ENCODE measurements around the gene CDC26.

Gene CDC26

DNA sequence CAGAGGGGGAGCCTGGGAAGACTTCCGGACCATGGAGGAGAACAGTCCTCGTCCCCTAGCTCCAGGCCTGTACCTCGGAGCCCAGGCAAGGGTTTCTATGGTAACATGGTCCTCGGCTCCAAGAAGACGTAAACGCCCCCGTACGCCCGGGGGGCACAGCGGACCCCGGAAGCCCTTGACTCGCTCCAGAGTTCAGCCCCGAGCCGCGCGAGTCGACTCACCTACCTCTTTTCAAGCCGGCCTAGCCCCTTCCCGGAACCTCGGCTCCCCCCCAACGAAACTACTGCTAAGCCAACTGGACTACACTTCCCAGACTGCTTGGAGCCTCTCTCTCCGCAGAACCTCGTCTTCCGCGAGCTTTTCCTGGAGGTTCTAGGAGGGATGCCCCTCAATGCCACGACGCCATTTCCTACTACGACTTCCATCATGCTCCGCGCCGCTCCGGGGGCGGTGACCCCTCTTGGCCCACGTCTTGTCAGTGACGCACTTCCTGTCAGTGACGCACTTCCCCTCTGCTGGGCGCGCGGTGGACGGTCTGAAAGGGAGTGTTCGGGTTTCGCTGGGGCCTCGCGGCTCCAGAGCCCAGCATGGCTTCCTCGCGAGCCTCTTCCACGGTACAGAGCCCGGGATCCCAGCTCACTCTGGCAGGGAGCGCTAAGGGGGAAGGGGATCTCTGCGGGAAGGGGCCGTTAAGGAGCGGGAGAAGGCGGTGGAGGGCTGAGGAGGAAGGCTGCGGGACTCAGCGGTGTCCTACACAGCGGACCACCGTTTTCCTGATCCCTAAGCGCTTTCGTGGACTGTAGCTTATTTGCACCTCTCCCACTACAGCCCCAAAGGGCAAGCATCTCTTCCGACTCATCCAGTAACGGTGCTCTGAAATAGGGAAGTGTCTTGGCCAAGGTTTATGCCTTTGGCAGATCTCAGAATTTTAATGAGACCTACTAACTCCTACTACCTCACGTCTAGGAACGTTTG, at the start of gene CDC26, which contains the start of gene PRPF4:
TSS of gene CDC26 (minus strand) at position 416 of the 975 bp plus-strand sequence. CDS start 3,065 bp downstream, outside the sequence.
TSS of gene PRPF4 (plus strand) at position 502 of the 975 bp plus-strand sequence. CDS start at position 588, 86 bp downstream.
- in situ Hi-C loops (cut with MboI; ENCODE audit: low sequenced_read_pairs): no loop called here

DNA sequence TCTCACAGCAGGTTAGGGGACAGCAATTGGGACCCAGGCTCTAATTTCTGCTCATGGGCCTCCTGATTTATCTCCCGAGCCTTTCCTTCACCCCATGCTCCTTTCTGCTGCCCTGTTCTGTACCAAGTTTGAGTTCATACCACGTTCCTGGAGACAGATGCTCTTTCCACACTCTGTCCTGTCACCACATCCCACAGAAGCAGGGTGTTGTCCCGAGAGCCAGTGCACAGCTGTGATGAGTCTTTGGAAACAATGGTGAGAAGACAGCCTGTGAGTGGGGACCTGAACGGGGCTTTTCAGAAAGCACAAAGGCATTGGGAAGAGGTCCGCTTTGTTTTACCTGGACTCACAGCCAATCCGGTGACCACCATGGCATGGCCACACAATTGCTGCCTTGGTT, 47.3 kb upstream of the CDC26 start:
- in situ Hi-C loops (cut with MboI; ENCODE audit: low sequenced_read_pairs): no loop called here

DNA sequence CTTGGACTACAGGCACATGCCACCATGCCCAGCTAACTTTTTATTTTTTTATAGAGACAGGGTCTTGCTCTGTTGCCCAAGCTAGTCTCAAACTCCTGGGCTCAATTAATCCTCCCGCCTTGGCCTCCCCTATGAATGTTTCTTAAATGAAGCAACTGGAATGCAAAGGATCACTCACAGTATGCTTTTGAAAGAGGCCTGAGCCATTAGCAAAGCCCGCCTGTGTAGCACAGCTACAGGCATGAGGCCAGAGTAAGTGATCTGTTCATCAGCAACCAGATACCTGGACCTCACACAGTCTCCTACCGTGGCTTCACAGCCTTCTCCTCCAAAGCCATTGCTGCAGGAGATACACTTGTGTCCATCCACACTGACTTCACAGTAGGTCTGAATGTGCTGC, 44.7 kb upstream of the CDC26 start:
- in situ Hi-C loops (cut with MboI; ENCODE audit: low sequenced_read_pairs): no loop called here

DNA sequence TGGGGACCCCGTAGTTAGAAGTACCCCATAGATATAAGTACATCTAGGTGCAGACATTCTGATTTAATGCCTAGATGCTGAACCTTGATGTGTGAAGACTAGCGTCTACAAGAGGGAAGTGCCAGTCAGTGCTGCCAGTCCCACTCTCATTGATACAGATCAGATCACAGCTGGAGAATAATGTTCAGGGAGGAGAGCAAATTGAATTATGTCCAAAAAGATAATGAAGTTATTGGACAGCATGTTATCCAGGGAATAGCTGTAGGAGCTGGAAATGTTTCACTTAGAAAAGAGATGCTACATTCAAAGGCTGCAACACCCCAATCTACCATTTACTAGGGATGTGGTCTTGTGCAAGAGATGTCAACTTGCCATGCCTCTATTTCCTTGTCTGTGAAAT, 43.7 kb upstream of the CDC26 start:
- in situ Hi-C loops (cut with MboI; ENCODE audit: low sequenced_read_pairs): no loop called here

DNA sequence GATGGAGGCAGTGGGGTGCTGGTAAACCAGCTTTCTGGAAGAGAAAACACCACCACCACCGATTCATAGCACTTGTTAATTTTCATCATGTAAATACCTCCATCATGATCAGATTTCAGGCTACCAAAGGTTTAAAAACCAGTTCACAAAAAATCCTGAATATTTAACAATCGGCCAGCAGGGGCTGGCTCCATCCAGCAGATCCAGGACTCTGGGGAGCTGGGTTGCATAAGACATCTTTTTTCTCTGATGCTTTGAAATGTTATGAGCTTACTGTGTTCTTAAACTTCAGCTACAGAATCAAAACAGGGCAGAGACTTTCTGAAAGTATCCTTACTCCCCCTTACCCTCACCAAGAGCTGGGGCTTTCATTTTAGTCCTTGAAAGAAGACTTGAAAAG, 42.4 kb upstream of the CDC26 start:
- in situ Hi-C loops (cut with MboI; ENCODE audit: low sequenced_read_pairs): no loop called here

DNA sequence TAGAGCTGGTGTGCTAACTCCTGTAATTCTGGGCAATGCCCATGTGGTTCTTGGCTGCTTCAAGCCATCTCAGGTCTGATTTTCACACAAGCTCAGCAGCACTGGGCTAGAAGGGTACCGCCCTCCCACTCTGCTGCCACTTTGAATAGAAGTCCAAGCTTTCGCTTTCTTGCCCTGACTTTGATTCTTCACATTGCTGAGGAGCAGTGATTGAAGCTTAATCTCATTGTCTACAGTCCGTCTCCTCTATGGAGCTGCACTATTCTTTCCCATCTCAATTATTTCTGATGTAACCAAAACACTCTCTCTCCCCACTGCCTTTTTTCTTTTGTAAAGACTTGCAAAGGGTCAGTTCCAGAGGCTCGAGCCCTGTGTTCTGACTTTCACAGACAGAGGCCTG, 40.7 kb upstream of the CDC26 start:
- in situ Hi-C loops (cut with MboI; ENCODE audit: low sequenced_read_pairs): no loop called here

DNA sequence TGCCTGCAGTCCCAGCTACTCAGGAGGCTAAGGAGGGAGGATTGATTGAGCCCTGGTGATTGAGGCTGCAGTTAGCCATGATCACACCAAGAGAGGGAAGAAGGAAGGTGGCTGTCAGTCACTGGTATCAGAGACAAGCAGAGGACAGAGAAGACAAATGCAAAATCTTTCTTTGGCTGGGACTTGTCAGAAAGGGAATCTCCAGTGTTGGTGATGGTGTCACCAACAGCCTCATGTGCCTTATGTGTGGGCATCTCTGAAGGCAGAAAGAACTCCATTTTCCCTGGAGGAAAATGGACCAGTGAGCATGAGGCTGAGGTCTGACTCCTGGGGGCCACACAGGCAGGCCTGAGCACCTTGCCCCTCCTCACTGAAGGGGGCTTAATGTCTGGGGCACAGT, 39.9 kb upstream of the CDC26 start:
- in situ Hi-C loops (cut with MboI; ENCODE audit: low sequenced_read_pairs): no loop called here

DNA sequence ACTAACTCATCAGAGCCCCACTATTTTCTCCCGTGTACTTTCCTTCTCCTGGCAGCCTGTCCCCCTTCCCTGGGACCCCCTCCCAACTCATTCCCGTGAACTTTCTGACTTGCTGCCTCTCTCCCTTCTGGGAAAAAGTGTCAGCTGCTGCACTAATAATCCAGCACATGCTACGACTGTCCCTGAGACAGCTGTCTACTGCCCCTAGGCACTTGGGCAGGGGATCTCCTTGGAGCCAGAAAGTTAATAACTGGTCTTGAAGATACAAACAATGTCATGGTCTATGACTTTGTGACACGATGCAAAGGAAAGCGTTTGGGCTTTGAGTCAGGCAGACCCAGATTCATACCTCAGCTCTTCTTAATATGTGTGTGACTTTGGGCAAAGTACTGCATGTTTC, 37.9 kb upstream of the CDC26 start:
- in situ Hi-C loops (cut with MboI; ENCODE audit: low sequenced_read_pairs): no loop called here

DNA sequence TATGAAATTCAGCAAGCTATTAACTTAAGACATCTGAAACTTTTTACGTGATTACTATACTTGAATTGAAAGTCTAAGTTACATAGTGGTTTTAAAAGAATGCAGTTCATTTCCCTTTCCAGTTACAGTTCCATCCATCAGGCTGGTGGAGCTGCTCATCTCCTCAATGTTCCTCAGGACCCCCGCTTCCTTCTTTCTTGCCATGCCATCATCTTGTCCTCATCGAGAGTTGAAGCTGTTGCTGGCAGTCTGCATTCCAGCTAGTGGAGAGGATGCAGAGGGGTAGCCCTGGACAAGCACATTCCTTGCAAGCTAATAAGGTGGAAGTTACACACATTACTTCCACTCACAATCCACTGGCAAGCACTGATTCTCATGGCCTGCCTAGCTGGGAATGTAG, 36.6 kb upstream of the CDC26 start:
- in situ Hi-C loops (cut with MboI; ENCODE audit: low sequenced_read_pairs): no loop called here

DNA sequence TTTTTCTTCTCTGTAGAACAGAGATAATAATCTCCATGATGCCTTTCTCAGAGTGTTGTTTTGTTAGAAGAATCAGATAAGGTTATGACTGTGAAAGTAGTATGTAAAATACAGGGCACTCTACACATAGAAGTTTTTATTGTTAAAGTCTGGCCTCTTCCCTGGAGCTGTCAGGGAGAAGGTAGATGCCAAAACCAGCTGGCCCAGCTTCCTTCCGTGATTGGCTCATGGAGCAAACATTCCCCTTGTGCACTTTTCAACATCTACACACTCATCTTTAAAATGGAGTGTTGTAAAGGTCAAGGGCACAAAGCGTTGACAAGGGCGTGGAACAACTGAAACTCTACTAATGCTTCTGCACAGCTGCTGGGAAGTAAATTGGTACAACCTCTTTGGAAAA, 35.2 kb upstream of the CDC26 start:
- in situ Hi-C loops (cut with MboI; ENCODE audit: low sequenced_read_pairs): no loop called here

DNA sequence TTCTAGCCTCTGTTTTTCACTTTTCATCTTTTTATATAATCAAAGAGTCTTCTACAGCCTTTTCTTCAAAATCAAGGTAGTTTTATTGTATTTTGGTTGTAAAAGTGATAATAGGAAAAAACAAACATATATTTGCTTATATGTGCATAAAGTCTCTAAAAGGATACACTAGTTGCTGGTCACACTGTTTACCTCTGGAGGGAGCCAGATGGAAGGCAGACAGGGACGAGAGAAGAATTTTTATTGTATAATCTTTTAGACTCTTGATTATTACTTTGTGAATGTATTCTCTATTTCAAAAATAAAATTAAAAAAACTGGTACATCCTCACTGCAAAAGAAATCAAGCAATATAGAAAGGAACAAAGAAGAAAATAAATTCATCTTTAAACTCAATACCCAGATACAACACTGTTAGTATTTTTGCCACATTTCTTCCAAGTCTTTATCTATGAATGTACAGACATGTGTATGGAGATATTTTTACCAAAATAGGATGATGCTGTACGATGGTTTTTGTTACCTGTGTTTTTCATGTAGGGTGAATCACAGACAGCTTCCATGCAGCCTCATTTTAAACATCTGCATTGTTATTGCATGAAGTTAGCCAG, 33.9 kb upstream of the CDC26 start:
- in situ Hi-C loops (cut with MboI; ENCODE audit: low sequenced_read_pairs): no loop called here

DNA sequence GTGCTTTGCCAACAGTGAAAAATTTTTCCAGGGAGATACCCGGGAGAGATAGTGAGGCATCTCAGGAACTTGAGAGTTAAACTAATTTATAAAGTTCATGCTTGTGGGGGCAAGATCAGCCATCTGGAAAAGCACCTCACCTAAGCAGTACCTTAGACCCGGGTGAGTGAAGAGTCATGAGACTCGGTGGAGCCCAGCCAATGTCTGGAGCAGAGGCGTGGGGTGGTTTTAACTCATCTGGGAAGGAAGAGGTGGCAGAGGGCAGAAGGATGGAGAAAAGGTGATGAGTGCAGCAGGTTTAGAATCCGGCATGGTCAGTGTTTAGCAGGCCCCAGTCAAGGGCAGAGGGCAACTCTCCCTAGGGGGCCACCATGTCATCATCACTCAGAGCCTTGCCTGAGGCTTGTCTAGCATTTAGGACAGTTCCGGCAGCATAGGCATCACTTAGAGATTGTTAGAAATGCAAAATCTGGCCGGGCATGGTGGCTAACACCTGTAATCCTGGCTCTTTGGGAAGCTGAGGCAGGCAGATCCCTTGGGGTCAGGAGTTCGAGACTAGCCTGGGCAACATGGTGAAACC, 32.1 kb upstream of the CDC26 start:
- in situ Hi-C loops (cut with MboI; ENCODE audit: low sequenced_read_pairs): no loop called here

DNA sequence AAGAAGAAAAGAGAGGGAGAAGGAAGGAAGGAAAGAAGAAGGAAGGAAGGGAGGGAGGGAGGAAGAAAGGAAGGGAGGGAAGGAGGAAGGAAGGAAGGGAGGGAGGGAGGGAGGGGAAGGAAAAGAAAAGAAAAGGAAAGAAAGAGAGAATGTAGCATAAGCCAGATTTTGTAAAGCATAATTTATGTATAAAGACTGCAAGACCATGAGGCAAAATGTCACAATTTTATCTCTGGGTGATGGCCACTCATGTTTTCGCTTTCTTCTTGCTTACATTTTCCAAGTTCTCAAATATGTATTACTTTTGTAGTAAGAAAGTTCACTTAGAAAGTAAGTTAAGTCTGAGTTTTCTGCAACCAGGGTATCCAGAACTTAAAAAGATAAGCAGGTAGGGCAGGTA, 31.2 kb upstream of the CDC26 start:
- in situ Hi-C loops (cut with MboI; ENCODE audit: low sequenced_read_pairs): no loop called here

DNA sequence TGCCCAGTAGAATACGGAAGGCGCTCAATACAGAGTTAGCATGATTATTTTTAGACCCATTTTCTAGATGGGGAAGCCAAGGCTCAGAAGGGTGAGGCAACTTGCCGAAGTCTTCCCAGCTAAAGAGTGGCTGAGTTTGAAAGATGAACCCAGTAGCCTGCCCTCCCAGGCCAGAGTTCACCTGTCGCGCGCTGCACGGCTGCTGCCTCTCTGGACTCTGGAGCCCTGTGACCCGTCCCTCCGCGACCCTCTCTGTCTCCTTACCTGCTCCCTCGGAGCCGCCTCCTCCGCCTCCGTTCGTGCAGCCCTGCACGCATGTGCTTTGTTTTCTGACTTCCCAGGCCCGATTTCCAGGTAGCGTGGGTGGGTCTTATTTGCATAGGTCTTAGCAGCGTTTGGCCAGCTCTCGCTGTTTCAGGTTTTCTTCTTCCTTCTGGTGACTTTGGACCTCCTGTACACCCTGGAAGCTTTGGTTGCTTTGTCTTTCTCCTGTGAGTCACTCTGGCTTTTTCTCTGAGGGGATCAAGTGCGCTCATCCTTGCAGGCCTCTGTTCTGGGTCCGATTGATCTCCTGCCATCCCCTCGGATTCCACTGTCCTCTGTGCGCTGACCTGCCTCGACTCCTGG, 27.5 kb upstream of the CDC26 start, which contains the start of gene RNF183:
TSS of gene RNF183 (minus strand) at position 585 of the 627 bp plus-strand sequence. CDS start 5,192 bp downstream, outside the sequence.
- in situ Hi-C loops (cut with MboI; ENCODE audit: low sequenced_read_pairs): no loop called here

DNA sequence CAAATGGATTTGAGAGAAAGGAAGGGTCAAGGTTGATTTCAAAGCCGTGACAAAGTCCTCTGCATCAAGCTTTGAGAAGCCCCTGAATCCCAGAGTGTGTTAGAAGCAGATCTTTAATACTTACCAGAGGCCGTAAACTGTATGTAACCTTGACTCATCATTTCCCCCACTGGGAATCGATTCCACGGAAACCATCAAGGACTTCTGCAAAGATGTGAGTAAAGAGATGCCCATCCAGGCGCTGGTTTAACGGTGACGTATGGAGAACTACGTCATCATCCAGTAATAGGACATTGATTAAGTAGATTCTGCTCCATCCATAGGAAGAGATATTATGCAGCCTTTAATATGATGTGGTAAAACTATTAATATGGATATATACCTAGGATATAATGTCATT, 26.2 kb upstream of the CDC26 start:
- in situ Hi-C loops (cut with MboI; ENCODE audit: low sequenced_read_pairs): no loop called here

DNA sequence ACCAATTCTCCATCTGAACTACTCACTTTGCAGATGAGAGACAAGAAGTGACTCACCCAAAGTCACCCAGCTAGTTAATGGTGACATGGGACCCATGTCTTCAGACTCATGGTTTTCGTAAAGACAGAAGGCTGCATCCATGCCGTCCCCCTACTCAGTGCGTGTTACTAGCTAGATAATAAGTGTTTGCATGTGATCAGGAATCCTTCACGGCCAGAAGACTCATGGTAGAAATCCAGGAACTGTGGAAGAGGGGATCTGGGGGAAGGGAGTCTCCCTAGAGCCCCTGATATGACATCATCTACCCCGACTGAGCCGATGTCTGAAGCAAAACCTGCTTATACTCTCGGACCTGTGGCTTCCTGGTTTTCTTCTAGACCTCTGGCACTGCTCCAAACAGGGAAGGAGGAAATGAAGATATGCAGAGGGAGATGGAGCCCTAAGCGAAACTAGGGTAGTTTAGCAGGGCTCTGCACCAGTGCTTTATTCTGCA, 24.5 kb upstream of the CDC26 start:
- in situ Hi-C loops (cut with MboI; ENCODE audit: low sequenced_read_pairs): no loop called here

DNA sequence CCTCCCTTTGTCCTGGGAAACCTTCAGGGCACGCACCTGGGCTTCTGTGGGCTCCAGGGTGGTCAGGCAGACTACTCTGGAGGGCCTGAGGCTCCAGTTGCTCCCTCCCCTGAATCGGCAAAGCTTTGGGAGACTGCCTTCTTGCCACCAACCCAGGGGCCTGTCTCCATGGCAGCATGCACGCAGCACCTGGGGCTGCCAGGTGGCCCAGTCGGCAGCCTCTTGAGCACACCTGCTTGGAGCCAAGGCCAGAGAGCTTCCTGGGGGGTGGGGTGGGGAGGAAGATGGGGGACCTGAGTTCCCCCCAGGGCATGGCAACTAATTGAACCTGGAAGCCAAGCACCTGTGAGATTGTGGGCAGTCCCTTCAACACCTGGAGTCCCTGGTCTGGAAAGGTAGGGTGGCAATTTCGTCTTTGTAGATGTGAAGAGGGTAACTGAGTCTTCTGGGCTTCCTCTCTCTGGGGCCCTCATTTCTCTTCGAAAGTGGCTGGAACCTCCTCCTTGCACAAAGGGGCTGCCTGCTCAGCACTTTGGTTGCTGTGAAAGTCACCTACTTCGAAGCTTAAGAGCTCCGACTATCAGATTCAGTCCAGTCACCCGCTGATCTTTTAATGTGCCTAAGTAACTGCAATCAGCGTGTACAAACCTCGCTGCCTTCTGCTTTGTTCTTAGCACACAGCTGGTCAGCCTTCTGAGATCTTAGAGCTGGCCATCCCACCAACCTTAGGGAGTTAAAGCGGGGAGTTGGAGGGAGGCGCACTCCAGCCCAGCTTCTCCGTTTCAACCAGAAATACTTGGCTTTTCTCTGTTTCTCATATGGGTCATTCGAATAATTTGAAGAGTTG, 23.8 kb upstream of the CDC26 start:
- in situ Hi-C loops (cut with MboI; ENCODE audit: low sequenced_read_pairs): no loop called here

DNA sequence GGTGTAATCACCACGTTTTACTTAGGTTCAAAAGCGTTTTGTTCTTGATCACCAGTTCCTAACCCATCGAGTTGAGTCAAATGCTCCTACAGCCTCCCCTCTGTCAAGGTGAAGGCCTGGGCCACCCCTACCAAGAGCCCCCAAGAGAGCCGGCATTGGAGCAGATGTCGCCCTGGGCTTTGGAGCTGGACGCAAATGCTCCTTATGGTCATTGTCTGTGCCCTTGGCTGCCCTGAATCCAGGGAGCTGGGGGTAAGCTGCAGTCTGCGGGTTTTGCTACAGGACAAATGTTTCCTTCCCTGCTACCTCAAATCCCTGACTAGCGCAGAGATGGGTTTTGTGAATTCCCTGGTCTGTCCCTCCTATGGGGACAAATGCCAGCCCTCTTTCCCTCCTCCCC, 22.9 kb upstream of the CDC26 start:
- in situ Hi-C loops (cut with MboI; ENCODE audit: low sequenced_read_pairs): no loop called here

DNA sequence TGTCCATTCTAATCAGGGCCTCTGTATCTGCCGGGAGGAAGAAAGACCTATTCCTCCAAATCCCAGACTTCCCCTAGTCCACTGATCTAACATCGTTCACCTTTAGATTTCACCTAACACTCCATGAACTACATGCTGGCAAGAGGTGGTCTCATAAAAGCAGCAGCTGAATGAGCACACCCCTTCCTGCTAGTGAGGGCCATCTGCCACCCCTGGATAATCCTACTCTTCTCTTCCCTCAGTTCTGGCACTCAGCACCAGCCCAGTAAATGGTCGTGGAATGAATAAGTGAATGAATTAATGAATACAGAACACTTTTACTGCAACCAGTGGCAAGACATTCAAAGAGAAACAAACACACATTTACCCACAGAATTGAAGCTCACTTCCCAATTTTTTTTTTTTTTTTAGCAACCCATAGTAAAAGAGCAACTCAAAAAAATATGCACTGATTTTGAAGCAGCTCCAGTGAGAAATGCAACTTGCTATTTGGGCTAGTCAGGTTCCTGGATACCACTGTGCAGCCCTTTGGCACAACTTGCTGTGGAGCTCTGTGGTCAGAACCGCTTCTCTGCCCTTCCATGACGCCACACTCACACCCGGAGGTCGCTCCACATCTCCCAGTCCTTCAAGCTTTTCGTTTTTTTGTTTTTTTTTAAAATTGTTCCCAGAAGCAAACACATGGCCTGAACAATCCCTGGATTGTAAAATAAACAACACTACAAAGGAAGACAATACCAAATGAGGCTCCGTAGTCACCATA, 21.6 kb upstream of the CDC26 start:
- in situ Hi-C loops (cut with MboI; ENCODE audit: low sequenced_read_pairs): no loop called here
